Progenitor cell of endocrine pancreas (in vitro differentiated cells): ENCODE measurements around the gene VWA8. TPM values are rescaled to one million over a fixed set of nuclear protein-coding genes. Genes with fewer than 3 reads are reported as not detected.
A peak's percentile ranks its signal among the peaks of the same experiment; 100 is the strongest.

Experiments used
- DNase-seq: peaks from one replicate; pipeline ENCODE4 v3.0.0; 2021; ENCODE audit warnings: low spot score; ENCODE audit not compliant: unreplicated experiment
- H3K27ac Mint-ChIP-seq: 2 replicates; pipeline ENCODE4 v1.8.0; 2021; ENCODE audit warnings: mild to moderate bottlenecking, moderate library complexity, mixed read lengths
- H3K27me3 Mint-ChIP-seq: 2 replicates; pipeline ENCODE4 v1.8.0; 2021; ENCODE audit warnings: mixed read lengths
- H3K36me3 Mint-ChIP-seq: 2 replicates; pipeline ENCODE4 v1.8.0; 2022; ENCODE audit warnings: mixed read lengths; ENCODE audit not compliant: insufficient read depth
- H3K4me1 Mint-ChIP-seq: 2 replicates; pipeline ENCODE4 v1.8.0; 2021; ENCODE audit warnings: low read depth, mixed read lengths
- H3K4me3 Mint-ChIP-seq: 2 replicates; pipeline ENCODE4 v1.8.0; 2021; ENCODE audit warnings: low read depth, mild to moderate bottlenecking, moderate library complexity, mixed read lengths
- H3K9me3 Mint-ChIP-seq: 2 replicates; pipeline ENCODE4 v1.8.0; 2021; ENCODE audit warnings: low read depth, mixed read lengths
- CTCF ChIP-seq: fragments of 200-600 bp; sonication (generic); IDR thresholded peaks from one replicate; pipeline ENCODE4 v1.5.0; 2021; ENCODE audit warnings: antibody characterized with exemption, mild to moderate bottlenecking; ENCODE audit not compliant: unreplicated experiment
- total RNA-seq: library from RNA; stranded (reverse); gene quantifications from 2 replicates; pipeline ENCODE4 v1.2.1, GENCODE V29; 2021

The VWA8 gene
- total RNA-seq, 1 donor from 2014 or later = 24.1 TPM

DNA sequence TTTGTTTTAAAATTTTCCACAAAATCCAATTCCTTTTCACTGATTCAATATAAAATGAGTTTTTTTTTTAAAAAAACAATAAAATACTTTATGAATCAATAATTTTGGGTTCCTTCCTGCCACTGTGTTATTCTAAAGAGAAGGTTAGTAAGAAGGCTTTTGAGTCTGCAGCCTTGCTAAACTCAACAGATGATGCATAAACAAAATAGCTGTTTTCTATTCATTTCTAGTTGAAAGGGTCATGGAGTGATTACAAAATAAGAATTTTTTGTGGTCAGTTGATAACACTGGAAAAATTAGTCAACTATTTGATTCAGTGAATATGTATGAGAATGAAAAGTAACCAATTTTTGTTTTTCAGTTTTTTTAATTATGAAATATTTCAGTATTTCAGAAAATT lies 169.9 kb downstream of the VWA8 start:
- Mint-ChIP-seq H3K36me3 (peaks cover 10% of the 10 kb centered on the region), H3K4me3 (no peak overlapping the region), H3K27ac (no peak overlapping the region), H3K9me3 (peaks cover 3% of the 10 kb centered on the region), H3K27me3 (no peaks in the 10 kb centered on the region), H3K4me1 (no peaks in the 10 kb centered on the region)
- no peak for TF ChIP-seq CTCF
- no peak for DNase-seq

GRCh38 chr13:41788552-41788951 lies 172.4 kb downstream of the VWA8 start:
- no peak overlapping the region for H3K27ac Mint-ChIP-seq
- no peaks in the 10 kb centered on the region for H3K9me3 Mint-ChIP-seq
- TF ChIP-seq CTCF = no peak
- no peak overlapping the region for H3K4me3 Mint-ChIP-seq
- no peaks in the 10 kb centered on the region for H3K4me1 Mint-ChIP-seq
- H3K36me3 Mint-ChIP-seq = no peaks in the 10 kb centered on the region
- no peaks in the 10 kb centered on the region for H3K27me3 Mint-ChIP-seq
- no peak for DNase-seq

DNA sequence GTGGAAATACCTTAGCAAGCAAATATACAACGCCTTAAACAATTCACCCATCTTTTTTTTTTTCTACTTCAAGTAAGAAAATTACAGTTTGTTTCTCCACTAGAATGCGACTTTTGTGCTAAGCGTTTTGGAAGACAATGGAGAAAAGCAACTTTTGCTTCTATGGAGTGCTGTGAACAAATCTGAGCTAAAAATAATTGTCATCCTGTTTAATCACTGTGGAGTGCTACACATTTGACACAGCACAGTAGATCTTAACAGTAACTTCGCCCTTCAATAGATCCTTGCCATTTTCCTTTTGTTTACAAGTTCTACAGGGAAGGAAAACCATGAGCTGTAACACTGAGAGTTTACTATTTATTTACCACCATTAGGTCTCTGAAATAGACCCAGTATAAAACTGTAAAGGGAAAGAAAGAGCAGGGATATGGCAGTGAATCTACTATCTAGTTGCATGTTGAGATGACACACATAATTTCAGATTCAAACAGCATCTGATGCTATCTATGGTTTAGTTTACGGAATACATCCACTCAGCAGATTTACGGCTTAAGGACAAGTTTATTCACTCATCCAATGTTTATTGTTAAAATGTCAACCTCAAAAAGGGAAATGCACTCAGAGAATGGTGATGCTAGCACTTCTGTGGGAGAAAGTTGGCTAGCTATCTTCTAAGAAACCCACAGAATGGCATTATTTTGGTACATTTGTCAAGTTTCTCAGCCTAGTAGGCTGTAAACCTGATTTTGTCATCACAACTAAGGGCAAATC lies 175.3 kb downstream of the VWA8 start:
- H3K9me3 Mint-ChIP-seq = no peaks in the 10 kb centered on the region
- TF ChIP-seq CTCF = no peak
- H3K36me3 Mint-ChIP-seq = no peaks in the 10 kb centered on the region
- H3K4me1 Mint-ChIP-seq = no peaks in the 10 kb centered on the region
- DNase-seq = no peak
- no peak overlapping the region for H3K27ac Mint-ChIP-seq
- H3K4me3 Mint-ChIP-seq = no peak overlapping the region
- H3K27me3 Mint-ChIP-seq = no peaks in the 10 kb centered on the region

GRCh38 chr13:41782086-41782485 lies 178.8 kb downstream of the VWA8 start:
- Mint-ChIP-seq H3K27me3 (no peaks in the 10 kb centered on the region), H3K27ac (peak overlapping the region; percentile 68)

More at GRCh38 chr13:41782086-41782485, 178.8 kb downstream of the VWA8 start:
- Mint-ChIP-seq H3K4me3 (no peak overlapping the region), H3K36me3 (peaks cover 4% of the 10 kb centered on the region), H3K4me1 (no peaks in the 10 kb centered on the region), H3K9me3 (no peaks in the 10 kb centered on the region)
- no peak for DNase-seq
- no peak for TF ChIP-seq CTCF
